OCI-LY7 (cell line): ENCODE measurements around the gene RIC8B.

ENCODE experiments used
- CTCF ChIP-seq: fragments of 200-600 bp; sonication (generic); conservative IDR thresholded peaks from 2 replicates; pipeline ENCODE4 v1.5.1; 2014; ENCODE audit warnings: mild to moderate bottlenecking, antibody characterized with exemption, low read length, moderate library complexity, mixed read lengths
- EZH2phosphoT487 ChIP-seq: fragments of 200-600 bp; sonication (generic); IDR thresholded peaks from 2 replicates; pipeline ENCODE4 v1.6.1; 2018; ENCODE audit warnings: low read depth, borderline replicate concordance, mild to moderate bottlenecking, mixed run types, antibody characterized with exemption, low read length, moderate library complexity, mixed read lengths

GRCh38 chr12:106845902-106846301, 71.4 kb downstream of the RIC8B start:
- TF ChIP-seq CTCF (no peak), EZH2phosphoT487 (no peak)
